K562 (cell line): ENCODE results near the gene NCAM2. TPM values are rescaled to one million over a fixed set of nuclear protein-coding genes. Genes with fewer than 3 reads are reported as not detected.

Source experiments
- ARNT ChIP-seq, 2 experiments: fragments of 450-650 bp; IDR thresholded peaks; 2 replicates each; pipeline ENCODE4 v1.6.1; 2016; ENCODE audit warnings: mild to moderate bottlenecking in 1 of 2
- DMBX1 ChIP-seq: fragments of 250-450 bp; sonication (Bioruptor Pico); IDR thresholded peaks from 2 replicates; pipeline ENCODE4 v1.8.0; 2022; ENCODE audit warnings: inconsistent platforms, mild to moderate bottlenecking, moderate library complexity, borderline replicate concordance
- KLF16 ChIP-seq: IDR thresholded peaks from 2 replicates; pipeline ENCODE4 v1.6.1; 2016; ENCODE audit warnings: antibody characterized with exemption
- NCOR1 ChIP-seq: fragments of 450-650 bp; IDR thresholded peaks from 2 replicates; pipeline ENCODE4 v1.6.1; 2016; ENCODE audit warnings: mild to moderate bottlenecking, moderate library complexity
- POLR2G ChIP-seq: fragments of 200-400 bp; formaldehyde crosslinking; IDR thresholded peaks from 2 replicates; pipeline ENCODE4 v1.6.1; 2017; ENCODE audit warnings: low read depth, mild to moderate bottlenecking, antibody characterized with exemption, low read length, moderate library complexity
- SREBF2 ChIP-seq: sonication (generic); formaldehyde crosslinking; IDR thresholded peaks from 2 replicates; pipeline ENCODE4 v1.4.0; 2020; ENCODE audit warnings: mild to moderate bottlenecking, missing genetic modification reagents
- polyA plus RNA-seq, 8 experiments: library from polyadenylated mRNA; depleted of rRNA in 4 of 8; stranded (reverse) in 5 of 8; unstranded in 3 of 8; fragments of >200 nt; fragmentation: Nextera tagmentation in 2 of 8; fragmentation: Illumina TruSeq in 1 of 8; extraction: Ambion mirVana in 2 of 8; extraction: Trizol in 1 of 8; gene quantifications; 2 replicates each; pipeline versions ENCODE4 v1.2.1 to v1.2.3, GENCODE V29; 2011 to 2014; ENCODE audit warnings: inconsistent platforms in 1 of 8, missing spikeins in 1 of 8
- total RNA-seq, 7 experiments: library from RNA; depleted of rRNA in 6 of 7; stranded (reverse); fragments of >200 nt in 6 of 7; fragmentation: Illumina TruSeq in 2 of 7; extraction: Trizol in 2 of 7; gene quantifications; 2 replicates each; pipeline versions ENCODE4 v1.2.1 to v1.2.3, GENCODE V29; 2011 to 2021; ENCODE audit warnings: low replicate concordance in 1 of 7
- TF ChIP-seq, protein P1 (sequence below): fragments of 200-600 bp; sonication (generic); IDR thresholded peaks from one replicate; pipeline ENCODE4 v1.6.1; 2012; ENCODE audit warnings: mild to moderate bottlenecking, low read depth, low read length, inconsistent platforms
- TF ChIP-seq, protein P2 (sequence below): fragments of 250-450 bp; sonication (Bioruptor Pico); IDR thresholded peaks from 2 replicates; pipeline ENCODE4 v1.8.0; 2022; ENCODE audit warnings: inconsistent platforms, mild to moderate bottlenecking, moderate library complexity, borderline replicate concordance
- TF ChIP-seq, protein P3 (sequence below): IDR thresholded peaks from 2 replicates; pipeline ENCODE4 v1.6.1; 2014; ENCODE audit warnings: antibody characterized with exemption

The NCAM2 gene
- total and polyA plus RNA-seq, 9 of the 15 experiments (the other 6 are each of a cell fraction or from before 2014, with no cell fraction given), result 14.0 to 58.2 (median 27.8) TPM

DNA sequence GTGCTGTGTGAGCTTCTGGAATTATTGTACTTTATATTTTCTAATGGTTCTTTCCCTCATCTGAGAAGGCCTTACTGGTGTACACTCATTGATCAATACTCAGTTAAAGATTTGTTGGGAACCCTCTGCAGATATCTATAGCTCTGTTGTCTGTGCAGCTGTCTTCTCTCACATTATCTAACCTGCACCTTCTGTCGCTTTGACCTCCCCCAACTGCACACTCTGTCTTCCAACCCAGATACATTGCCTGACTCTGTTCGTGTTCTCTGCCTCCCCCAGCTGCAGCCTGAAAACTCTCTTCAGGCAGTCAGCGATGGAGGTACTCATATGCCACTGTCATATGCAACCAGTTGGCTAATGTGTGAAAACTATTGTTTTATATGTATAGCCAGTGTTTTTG is 334.3 kb downstream of the NCAM2 start (continued):
- TF ChIP-seq, protein P1, sequence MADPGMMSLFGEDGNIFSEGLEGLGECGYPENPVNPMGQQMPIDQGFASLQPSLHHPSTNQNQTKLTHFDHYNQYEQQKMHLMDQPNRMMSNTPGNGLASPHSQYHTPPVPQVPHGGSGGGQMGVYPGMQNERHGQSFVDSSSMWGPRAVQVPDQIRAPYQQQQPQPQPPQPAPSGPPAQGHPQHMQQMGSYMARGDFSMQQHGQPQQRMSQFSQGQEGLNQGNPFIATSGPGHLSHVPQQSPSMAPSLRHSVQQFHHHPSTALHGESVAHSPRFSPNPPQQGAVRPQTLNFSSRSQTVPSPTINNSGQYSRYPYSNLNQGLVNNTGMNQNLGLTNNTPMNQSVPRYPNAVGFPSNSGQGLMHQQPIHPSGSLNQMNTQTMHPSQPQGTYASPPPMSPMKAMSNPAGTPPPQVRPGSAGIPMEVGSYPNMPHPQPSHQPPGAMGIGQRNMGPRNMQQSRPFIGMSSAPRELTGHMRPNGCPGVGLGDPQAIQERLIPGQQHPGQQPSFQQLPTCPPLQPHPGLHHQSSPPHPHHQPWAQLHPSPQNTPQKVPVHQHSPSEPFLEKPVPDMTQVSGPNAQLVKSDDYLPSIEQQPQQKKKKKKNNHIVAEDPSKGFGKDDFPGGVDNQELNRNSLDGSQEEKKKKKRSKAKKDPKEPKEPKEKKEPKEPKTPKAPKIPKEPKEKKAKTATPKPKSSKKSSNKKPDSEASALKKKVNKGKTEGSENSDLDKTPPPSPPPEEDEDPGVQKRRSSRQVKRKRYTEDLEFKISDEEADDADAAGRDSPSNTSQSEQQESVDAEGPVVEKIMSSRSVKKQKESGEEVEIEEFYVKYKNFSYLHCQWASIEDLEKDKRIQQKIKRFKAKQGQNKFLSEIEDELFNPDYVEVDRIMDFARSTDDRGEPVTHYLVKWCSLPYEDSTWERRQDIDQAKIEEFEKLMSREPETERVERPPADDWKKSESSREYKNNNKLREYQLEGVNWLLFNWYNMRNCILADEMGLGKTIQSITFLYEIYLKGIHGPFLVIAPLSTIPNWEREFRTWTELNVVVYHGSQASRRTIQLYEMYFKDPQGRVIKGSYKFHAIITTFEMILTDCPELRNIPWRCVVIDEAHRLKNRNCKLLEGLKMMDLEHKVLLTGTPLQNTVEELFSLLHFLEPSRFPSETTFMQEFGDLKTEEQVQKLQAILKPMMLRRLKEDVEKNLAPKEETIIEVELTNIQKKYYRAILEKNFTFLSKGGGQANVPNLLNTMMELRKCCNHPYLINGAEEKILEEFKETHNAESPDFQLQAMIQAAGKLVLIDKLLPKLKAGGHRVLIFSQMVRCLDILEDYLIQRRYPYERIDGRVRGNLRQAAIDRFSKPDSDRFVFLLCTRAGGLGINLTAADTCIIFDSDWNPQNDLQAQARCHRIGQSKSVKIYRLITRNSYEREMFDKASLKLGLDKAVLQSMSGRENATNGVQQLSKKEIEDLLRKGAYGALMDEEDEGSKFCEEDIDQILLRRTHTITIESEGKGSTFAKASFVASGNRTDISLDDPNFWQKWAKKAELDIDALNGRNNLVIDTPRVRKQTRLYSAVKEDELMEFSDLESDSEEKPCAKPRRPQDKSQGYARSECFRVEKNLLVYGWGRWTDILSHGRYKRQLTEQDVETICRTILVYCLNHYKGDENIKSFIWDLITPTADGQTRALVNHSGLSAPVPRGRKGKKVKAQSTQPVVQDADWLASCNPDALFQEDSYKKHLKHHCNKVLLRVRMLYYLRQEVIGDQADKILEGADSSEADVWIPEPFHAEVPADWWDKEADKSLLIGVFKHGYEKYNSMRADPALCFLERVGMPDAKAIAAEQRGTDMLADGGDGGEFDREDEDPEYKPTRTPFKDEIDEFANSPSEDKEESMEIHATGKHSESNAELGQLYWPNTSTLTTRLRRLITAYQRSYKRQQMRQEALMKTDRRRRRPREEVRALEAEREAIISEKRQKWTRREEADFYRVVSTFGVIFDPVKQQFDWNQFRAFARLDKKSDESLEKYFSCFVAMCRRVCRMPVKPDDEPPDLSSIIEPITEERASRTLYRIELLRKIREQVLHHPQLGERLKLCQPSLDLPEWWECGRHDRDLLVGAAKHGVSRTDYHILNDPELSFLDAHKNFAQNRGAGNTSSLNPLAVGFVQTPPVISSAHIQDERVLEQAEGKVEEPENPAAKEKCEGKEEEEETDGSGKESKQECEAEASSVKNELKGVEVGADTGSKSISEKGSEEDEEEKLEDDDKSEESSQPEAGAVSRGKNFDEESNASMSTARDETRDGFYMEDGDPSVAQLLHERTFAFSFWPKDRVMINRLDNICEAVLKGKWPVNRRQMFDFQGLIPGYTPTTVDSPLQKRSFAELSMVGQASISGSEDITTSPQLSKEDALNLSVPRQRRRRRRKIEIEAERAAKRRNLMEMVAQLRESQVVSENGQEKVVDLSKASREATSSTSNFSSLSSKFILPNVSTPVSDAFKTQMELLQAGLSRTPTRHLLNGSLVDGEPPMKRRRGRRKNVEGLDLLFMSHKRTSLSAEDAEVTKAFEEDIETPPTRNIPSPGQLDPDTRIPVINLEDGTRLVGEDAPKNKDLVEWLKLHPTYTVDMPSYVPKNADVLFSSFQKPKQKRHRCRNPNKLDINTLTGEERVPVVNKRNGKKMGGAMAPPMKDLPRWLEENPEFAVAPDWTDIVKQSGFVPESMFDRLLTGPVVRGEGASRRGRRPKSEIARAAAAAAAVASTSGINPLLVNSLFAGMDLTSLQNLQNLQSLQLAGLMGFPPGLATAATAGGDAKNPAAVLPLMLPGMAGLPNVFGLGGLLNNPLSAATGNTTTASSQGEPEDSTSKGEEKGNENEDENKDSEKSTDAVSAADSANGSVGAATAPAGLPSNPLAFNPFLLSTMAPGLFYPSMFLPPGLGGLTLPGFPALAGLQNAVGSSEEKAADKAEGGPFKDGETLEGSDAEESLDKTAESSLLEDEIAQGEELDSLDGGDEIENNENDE, result no peak
- TF ChIP-seq, protein P2, sequence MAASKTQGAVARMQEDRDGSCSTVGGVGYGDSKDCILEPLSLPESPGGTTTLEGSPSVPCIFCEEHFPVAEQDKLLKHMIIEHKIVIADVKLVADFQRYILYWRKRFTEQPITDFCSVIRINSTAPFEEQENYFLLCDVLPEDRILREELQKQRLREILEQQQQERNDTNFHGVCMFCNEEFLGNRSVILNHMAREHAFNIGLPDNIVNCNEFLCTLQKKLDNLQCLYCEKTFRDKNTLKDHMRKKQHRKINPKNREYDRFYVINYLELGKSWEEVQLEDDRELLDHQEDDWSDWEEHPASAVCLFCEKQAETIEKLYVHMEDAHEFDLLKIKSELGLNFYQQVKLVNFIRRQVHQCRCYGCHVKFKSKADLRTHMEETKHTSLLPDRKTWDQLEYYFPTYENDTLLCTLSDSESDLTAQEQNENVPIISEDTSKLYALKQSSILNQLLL (CRISPR knock-in tag), result no peak
- TF ChIP-seq NCOR1 (peak; percentile 56; the same call in 1 of the 2 replicates), KLF16 (no peak), SREBF2 (CRISPR knock-in tag) (no peak), ARNT (IDR thresholded peaks at IDR 0.05) (no peak), POLR2G (no peak), DMBX1 (no peak)
- TF ChIP-seq, protein P3, sequence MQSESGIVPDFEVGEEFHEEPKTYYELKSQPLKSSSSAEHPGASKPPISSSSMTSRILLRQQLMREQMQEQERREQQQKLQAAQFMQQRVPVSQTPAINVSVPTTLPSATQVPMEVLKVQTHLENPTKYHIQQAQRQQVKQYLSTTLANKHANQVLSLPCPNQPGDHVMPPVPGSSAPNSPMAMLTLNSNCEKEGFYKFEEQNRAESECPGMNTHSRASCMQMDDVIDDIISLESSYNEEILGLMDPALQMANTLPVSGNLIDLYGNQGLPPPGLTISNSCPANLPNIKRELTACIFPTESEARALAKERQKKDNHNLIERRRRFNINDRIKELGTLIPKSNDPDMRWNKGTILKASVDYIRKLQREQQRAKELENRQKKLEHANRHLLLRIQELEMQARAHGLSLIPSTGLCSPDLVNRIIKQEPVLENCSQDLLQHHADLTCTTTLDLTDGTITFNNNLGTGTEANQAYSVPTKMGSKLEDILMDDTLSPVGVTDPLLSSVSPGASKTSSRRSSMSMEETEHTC, result no peak
